ENCODE results near the gene TSPOAP1. TPM values are rescaled to one million over a fixed set of nuclear protein-coding genes. Genes with fewer than 3 reads are reported as not detected.

Gene TSPOAP1
- total RNA-seq, 2 donors from 2014 or later, result 22.6 to 26.3 TPM

- ATAC-seq (ENCODE audit: insufficient number of reproducible peaks, low FRiP score, low read depth) (no peak), DNase-seq (ENCODE audit: low spot score) (no peak)
- no peak overlapping the region for H3K4me3 ChIP-seq
- H3K27ac ChIP-seq, result no peak overlapping the region
- no peak for TF ChIP-seq CTCF (IDR thresholded peaks at IDR 0.05)
- no peaks in the 10 kb centered on the region for H3K27me3 ChIP-seq (replicated peaks; ENCODE audit: insufficient read depth)
- H3K36me3 ChIP-seq, result no peaks in the 10 kb centered on the region
- no peaks in the 10 kb centered on the region for H3K4me1 ChIP-seq (ENCODE audit: control insufficient read depth in 1 of 2, low read depth in 2 of 2)
- H3K9me3 ChIP-seq, result no peaks in the 10 kb centered on the region
Measured at GRCh38 chr17:58285422-58285810, 43.2 kb downstream of the TSPOAP1 start.

GRCh38 chr17:58284613-58285421 lies 43.8 kb downstream of the TSPOAP1 start:
- Histone ChIP-seq H3K9me3 (no peaks in the 10 kb centered on the region), H3K27ac (no peak overlapping the region), H3K36me3 (no peaks in the 10 kb centered on the region), H3K4me1 (ENCODE audit: control insufficient read depth in 1 of 2, low read depth in 2 of 2) (no peaks in the 10 kb centered on the region), H3K27me3 (replicated peaks; ENCODE audit: insufficient read depth) (no peaks in the 10 kb centered on the region), H3K4me3 (no peak overlapping the region)
- no peak for TF ChIP-seq CTCF (IDR thresholded peaks at IDR 0.05)
- DNase-seq (ENCODE audit: low spot score), result no peak
- ATAC-seq (ENCODE audit: insufficient number of reproducible peaks, low FRiP score, low read depth), result no peak

GRCh38 chr17:58283674-58284612 lies 44.7 kb downstream of the TSPOAP1 start:
- DNase-seq (ENCODE audit: low spot score), result no peak

GRCh38 chr17:58282442-58282841 lies 46.2 kb downstream of the TSPOAP1 start:
- Histone ChIP-seq H3K4me3 (no peak overlapping the region), H3K4me1 (ENCODE audit: control insufficient read depth in 1 of 2, low read depth in 2 of 2) (peaks cover 0 to 14% of the 10 kb centered on the region in 2 donors), H3K27ac (no peak overlapping the region), H3K27me3 (replicated peaks; ENCODE audit: insufficient read depth) (no peaks in the 10 kb centered on the region), H3K36me3 (no peaks in the 10 kb centered on the region), H3K9me3 (no peaks in the 10 kb centered on the region)
- TF ChIP-seq CTCF (IDR thresholded peaks at IDR 0.05), result no peak
- DNase-seq (ENCODE audit: low spot score) (no peak), ATAC-seq (ENCODE audit: insufficient number of reproducible peaks, low FRiP score, low read depth) (no peak)

More at GRCh38 chr17:58283674-58284612, 44.7 kb downstream of the TSPOAP1 start:
- TF ChIP-seq CTCF (IDR thresholded peaks at IDR 0.05), result no peak
- Histone ChIP-seq H3K4me3 (no peak overlapping the region), H3K36me3 (no peaks in the 10 kb centered on the region), H3K27ac (no peak overlapping the region), H3K4me1 (ENCODE audit: control insufficient read depth in 1 of 2, low read depth in 2 of 2) (peaks cover 0 to 7% of the 10 kb centered on the region in 2 donors), H3K27me3 (replicated peaks; ENCODE audit: insufficient read depth) (no peaks in the 10 kb centered on the region), H3K9me3 (no peaks in the 10 kb centered on the region)
- no peak for ATAC-seq (ENCODE audit: insufficient number of reproducible peaks, low FRiP score, low read depth)

GRCh38 chr17:58281511-58282011 lies 47.0 kb downstream of the TSPOAP1 start:
- TF ChIP-seq CTCF (IDR thresholded peaks at IDR 0.05), result no peak
- Histone ChIP-seq H3K27me3 (replicated peaks; ENCODE audit: insufficient read depth) (no peaks in the 10 kb centered on the region), H3K4me1 (ENCODE audit: control insufficient read depth in 1 of 2, low read depth in 2 of 2) (peaks cover 0 to 14% of the 10 kb centered on the region in 2 donors), H3K36me3 (no peaks in the 10 kb centered on the region), H3K4me3 (no peak overlapping the region), H3K27ac (no peak overlapping the region), H3K9me3 (no peaks in the 10 kb centered on the region)
- DNase-seq (ENCODE audit: low spot score), result no peak
- ATAC-seq (ENCODE audit: insufficient number of reproducible peaks, low FRiP score, low read depth), result no peak
